NCI-H1105 treated with DMSO at 0.1 percent for 48 hours (cell line): Measurements from ENCODE around the gene LZTFL1.

Experiments used
- DNase-seq: peaks from one replicate; lab custom pipeline; 2025; lab: John Stamatoyannopoulos, UW

Gene LZTFL1

GRCh38 chr3:45841757-45842491 is at the start of gene LZTFL1:
LZTFL1 (minus strand) TSS chr3:45842119; CDS start chr3:45841991, 128 bp downstream.
- DNase-seq: peak; percentile 87

DNA sequence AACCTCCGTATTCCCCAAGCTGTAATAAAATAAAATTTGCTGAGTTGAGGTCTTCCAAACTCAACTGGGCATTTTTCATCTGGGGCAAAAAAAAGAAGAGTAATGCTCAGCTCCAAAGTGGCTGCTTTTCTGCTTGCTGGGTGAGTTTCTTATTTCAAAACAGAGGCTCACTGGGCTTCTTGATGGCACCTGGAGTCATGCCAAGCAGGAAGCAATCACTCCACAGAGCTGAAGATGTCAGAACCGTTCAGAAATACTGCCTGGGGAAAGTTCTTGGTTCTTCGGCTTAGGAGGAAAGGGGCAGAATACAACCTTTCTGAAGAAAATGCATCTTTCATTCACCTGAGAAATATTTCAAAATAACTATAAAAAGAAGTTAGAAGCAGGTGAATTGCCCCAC is 48.5 kb upstream of the LZTFL1 start:
- DNase-seq: peak; percentile 22

DNA sequence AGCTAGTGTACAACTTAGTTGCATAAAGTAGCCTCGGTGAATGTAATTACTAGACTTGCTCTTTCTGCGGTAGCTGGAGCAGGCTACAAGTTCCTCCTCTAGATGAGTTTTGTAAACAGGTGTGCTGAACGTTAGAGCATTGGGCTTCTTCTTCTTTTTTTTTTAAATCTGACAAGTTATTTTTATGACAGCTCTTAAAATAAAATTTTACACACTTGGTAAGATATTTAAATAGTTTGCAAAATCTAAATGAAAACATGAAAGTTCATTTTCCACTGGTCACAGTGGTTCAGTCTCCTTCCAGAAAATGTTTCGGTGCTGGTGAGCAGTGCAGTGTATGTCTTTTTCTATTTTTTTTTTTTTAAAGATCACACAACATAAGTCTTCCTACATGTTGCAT is 47.4 kb upstream of the LZTFL1 start:
- DNase-seq: no peak

DNA sequence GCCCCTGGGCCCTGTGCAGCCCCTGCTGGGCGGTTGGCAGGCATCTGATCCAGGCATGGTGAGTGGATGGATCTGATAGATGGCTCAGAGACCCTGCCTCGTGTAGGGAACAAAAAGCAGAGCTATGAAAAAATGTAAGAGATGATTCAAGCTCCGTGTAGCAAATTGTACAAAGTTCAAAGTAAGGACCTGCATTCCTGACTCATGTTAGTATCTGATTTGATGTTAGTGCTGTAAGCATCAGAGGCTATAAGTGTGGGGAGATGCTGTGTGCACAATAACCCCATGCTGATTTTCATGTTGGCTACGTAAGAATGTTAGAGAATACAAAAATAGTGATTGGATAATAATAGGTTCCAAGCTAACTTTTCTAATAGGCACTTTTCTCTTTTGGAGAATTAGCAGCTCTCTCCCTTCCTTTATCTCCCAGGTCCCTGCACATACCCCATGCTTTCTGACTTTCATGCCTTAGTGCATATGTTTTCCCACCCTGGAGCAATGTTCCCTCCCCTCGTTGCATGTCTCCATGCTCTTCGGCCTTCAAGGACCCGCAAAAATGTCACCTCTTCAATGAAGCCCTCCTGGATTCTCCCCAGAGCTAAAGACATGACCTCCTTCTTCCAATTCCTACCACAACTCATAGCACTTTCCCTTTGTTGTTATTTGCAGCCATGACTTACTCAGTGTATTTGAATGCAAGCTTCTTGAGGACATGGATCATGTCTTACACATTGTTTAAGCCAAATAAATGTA is 46.0 kb upstream of the LZTFL1 start:
- DNase-seq: no peak

- no peak for DNase-seq
These were observed 45.4 kb upstream of the LZTFL1 start for GRCh38 chr3:45887285-45887684.

DNA sequence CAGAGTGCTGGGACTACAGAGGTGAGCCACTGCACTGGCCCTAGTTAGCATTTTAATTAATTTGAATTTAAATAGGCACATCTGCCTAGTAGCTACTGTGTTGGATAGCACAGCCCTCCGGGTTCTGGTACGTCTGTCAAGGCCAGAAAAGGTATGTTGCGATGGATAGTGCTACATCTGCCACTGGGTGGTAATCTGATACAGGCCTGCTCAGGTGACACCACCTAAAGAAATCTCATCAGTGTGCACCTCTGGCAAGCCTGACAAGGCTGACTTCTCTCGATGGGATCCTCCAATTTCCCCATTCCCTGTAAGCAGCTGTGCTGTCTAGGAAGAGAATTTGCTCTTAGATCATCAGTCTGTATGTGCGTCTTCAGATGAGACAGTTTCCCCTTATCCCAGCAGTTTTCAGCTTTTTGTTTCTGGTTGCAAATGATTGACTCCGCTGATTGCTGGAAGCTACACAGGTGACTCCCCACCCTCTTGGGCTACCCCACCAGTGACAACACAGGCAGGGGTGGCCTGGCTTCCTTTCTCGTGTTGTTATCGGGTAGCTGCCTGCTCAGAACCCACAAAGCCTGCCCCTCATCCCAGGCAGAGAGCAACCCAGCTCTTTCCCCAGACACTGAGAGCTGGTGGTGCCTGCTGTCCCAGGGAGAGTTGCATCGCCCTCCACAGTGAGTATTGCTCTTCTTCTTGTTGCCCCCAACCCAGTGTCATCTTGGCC is 44.2 kb upstream of the LZTFL1 start, which contains the start of gene CCR9:
TSS of gene CCR9 (plus strand) at position 565 of the 727 bp plus-strand sequence. CDS start 8,391 bp downstream, outside the sequence.
- no peak for DNase-seq

DNA sequence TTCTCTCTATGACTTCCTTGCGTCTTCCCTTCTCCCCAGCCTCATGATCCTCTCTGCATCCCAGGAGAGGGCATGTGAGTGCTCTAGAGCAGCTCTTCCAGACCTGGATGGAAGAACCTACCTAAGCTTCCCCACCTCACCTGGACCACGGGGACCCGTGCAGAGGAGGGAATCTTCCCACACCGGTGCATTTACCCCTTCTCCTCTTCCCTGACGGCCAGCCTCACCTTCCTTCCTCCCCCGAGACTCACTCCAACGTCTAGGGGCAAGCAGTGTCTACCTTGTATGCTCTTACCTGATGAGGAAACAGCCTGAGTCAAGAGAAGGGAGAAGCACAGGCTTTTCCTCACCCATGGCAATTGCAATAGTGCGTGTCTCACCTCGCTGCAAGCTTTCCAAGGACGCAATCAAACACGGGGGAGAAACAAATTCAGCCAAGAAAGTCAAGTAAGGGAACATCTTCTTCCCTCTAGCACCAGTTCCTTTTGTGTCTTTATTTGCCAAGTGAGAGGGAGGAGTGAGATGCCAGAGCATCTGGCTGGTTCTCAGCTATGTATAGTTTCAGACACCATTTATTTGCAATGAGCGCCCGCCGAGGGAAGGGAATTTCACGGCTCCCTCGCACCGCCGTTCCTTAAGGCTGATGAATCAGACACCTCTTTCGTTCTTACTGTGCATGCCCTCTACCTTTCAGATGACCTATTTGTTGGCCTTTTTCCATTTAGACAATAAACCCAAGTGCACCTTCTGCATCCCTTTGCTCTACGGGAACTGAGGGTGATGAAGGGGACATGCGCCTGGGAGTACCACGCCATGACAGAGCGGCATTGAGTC is 42.7 kb upstream of the LZTFL1 start:
- DNase-seq: no peak

DNA sequence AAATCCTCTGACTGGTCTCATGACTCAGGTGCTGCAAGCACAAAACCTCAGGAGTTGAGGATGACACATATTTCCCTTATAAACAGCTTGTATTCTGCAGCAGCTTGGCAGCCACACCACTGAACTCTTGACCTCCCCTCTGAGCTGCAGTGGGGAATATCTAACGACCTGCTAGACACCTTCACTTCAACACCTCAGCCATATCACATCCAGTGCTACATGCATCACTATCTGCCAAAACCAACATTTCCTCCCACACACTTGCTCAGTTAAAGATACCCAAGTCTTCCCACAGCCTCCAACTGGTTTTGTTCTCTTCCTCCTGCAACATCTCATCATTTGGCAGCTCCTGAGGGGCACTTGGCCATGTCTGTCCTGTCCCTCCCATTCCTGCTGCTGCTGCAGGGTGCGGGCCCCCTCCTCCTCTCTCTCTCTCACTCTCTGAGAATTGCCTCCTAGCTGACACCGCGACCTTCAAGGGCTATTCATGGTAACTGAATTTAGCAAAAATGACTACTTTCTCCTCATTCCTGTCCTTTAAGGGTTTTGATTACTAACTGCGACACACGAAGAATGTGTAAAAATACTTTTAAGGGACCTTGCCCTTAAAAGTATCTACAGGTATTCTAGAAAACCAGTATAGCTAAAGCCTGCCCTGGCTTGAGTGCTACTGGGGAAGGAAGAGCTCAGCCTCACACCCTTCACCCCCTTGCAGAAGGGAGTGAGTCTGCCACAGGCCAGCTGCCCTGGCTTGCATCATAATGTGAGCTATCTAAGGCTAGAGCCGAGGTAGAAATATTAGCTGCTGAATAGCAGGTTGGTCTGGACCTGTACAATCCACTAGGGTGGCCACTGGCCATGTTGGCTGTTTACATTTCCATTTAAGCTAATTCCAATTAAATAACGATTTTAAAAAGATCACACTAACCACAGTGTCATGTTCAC is 39.4 kb upstream of the LZTFL1 start:
- no peak for DNase-seq

DNA sequence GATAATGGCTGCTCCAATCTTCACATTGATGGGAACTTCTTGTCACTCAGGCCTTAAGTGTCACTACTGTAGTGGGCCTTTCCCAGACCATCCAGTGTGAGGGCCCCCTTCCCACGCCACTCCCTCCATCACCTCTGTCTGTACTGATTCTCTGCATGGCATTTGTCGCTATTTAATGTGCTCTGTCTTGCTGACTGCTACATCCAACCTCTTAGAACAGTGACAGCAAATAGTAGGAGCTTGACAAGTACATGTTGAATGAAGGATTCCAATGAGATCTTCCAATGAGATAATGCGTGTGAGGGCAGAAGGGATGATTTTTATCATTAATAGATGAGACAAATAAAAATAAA is 38.8 kb upstream of the LZTFL1 start:
- DNase-seq: no peak

- no peak for DNase-seq
These were observed 36.2 kb upstream of the LZTFL1 start for GRCh38 chr3:45878124-45878523.

DNA sequence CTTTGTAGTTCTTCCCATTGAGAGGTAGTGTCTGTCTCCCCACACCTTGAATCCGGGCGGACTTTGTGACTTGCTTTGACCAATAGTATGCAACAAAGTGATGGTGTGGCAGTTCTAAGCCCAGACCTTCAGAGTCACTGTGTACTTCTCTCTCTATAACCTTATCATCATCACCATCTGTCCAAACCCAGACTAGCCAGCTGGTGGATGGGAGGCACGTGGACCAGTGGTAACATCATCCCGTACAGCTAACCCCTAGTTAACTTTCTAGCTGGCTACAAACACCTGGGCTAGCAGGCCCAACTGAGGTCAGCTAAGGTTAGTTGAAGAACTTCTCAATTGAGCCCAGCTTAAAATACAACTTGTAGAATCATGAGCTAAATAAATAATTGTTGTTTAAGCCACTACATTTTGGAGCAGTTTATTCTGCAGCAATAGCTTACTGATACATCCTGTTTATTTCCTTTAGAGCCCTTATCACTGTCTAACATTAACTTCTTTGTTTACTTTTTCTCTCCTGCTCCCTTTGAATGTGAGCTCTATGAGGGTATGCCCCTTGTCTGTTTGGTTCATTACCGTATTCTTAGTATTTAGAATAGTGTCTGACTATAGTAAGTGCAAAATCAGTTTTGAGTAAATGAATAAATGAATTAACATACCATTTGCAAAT is 32.9 kb upstream of the LZTFL1 start:
- DNase-seq: no peak

DNA sequence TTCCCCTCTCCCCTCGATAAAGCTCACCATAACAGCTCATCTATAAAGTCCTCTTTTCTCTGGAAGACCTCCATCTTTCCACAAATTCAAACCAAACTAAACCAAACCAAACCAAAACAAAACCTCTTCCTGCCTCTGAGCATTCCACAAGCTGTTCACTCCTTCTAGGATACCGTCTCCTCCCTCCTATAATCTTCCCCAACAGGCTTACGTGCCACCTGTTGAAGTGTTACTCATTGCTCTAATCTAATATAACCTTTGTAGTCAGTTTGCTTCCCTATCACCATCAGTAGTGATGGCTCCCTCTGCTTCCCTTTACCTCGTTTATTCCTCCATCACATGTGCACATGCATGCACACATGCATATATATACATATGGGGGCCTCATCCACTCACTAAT is 31.7 kb upstream of the LZTFL1 start:
- DNase-seq: no peak

- no peak for DNase-seq
These were observed 31.1 kb upstream of the LZTFL1 start for GRCh38 chr3:45873036-45873435.

- no peak for DNase-seq
These were observed 30.6 kb upstream of the LZTFL1 start for GRCh38 chr3:45872569-45872968.

DNA sequence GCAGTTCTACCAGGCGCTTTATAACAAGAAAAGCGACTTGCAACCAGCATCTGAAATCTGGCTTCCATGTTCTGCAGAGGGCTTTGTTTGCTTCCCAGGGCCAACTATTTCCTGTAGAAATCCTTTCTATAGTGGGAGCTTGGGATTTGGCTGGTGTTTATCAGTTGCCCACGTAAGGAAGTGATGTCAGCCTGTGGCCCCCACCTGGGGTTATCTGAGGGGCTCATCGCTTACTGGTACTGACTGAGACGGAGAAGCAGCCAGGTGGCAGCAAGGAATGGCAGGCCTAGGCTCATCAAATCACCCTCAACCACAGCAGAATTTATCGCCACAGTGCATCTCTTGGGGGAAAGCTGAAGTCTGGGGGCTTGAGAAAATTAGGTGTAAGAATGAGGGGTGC is 29.9 kb upstream of the LZTFL1 start:
- DNase-seq: no peak

- DNase-seq: no peak
These were observed 28.2 kb upstream of the LZTFL1 start for GRCh38 chr3:45870099-45870498.

DNA sequence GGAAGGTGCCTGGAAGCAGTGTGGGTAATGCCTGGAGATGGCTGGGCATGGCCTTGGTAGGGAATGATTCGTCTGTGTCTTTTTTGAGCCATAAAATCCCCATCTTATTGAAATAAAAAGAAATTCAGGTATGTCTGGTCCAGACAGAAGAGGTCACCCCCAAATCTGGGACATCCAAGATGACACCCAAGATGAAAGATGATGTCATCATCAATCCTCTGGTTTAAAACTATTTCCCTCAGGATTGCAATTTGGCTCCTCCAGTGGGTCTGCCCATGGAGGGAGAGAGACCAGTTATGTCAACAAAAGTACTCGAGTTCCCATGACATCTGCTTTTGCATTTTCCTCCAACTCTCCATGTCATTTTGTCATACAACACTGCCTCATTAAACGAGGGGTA is 27.7 kb upstream of the LZTFL1 start:
- DNase-seq: no peak

- no peak for DNase-seq
These were observed 26.7 kb upstream of the LZTFL1 start for GRCh38 chr3:45868650-45869049.

DNA sequence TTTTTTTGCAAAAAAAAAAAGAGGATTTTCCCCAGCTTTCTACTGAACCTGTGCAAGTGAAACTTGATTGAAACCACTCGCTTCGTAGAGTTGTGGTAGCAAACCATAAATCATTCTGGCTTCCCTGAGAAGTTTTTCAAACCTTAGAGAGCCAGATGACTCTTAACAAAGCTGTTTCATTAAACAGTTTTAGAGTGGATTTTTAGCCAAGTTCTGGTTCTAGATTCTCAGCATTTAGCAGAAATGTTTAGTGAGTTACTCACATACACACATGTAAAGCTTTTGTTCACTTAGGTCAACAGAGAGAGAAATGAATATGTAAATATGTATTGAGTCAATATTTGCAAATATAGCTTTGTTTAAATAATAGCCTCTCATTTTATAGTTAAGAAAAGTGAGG is 26.3 kb upstream of the LZTFL1 start:
- no peak for DNase-seq

GRCh38 chr3:45865563-45865962 is 23.6 kb upstream of the LZTFL1 start:
- no peak for DNase-seq
